ENCODE results near the gene TNS2.
A peak's percentile ranks its signal among the peaks of the same experiment; 100 is the strongest.
"Not testable (repeated sequence)": the region's sequence is repeated elsewhere in the genome, so short reads cannot be mapped to it uniquely, and the experiment has no call there.

TNS2 gene

GRCh38 chr12:53099071-53099882, 49.4 kb downstream of the TNS2 start:
- Mint-ChIP-seq H3K27ac (peak overlapping the region; percentile 85), H3K9me3 (ENCODE audit: low read depth) (no peaks in the 10 kb centered on the region), H3K4me1 (ENCODE audit: low read depth) (peaks cover 55% of the 10 kb centered on the region), H3K4me3 (peak overlapping the region; percentile 85), H3K36me3 (no peaks in the 10 kb centered on the region), H3K27me3 (no peaks in the 10 kb centered on the region)

- Mint-ChIP-seq H3K27ac (no peak overlapping the region), H3K4me3 (no peak overlapping the region), H3K27me3 (no peaks in the 10 kb centered on the region), H3K36me3 (no peaks in the 10 kb centered on the region), H3K4me1 (ENCODE audit: low read depth) (peaks cover 62% of the 10 kb centered on the region), H3K9me3 (ENCODE audit: low read depth) (no peaks in the 10 kb centered on the region)
Measured at GRCh38 chr12:53100466-53101151, 50.7 kb downstream of the TNS2 start.

- H3K27ac Mint-ChIP-seq: peak overlapping the region; percentile 64
- peaks cover 63% of the 10 kb centered on the region for H3K4me1 Mint-ChIP-seq (ENCODE audit: low read depth)
- no peaks in the 10 kb centered on the region for H3K27me3 Mint-ChIP-seq
- no peaks in the 10 kb centered on the region for H3K9me3 Mint-ChIP-seq (ENCODE audit: low read depth)
- no peak overlapping the region for H3K4me3 Mint-ChIP-seq
- no peaks in the 10 kb centered on the region for H3K36me3 Mint-ChIP-seq
Measured at GRCh38 chr12:53101266-53101665, 51.4 kb downstream of the TNS2 start.

- Mint-ChIP-seq H3K27ac (peak overlapping the region; percentile 96), H3K27me3 (no peaks in the 10 kb centered on the region), H3K4me1 (ENCODE audit: low read depth) (peaks cover 59% of the 10 kb centered on the region), H3K4me3 (peak overlapping the region; percentile 22), H3K9me3 (ENCODE audit: low read depth) (no peaks in the 10 kb centered on the region), H3K36me3 (no peaks in the 10 kb centered on the region)
Measured at GRCh38 chr12:53101931-53102781, 52.3 kb downstream of the TNS2 start.

GRCh38 chr12:53102883-53103807, 53.3 kb downstream of the TNS2 start, which contains the start of gene SOAT2:
TSS of gene SOAT2 (plus strand) at chr12:53103486. CDS start at chr12:53103578, 92 bp downstream.
- no peaks in the 10 kb centered on the region for H3K9me3 Mint-ChIP-seq (ENCODE audit: low read depth)
- peak within 1 kb of the TSS; percentile 76 for H3K4me3 Mint-ChIP-seq
- H3K4me1 Mint-ChIP-seq (ENCODE audit: low read depth): peaks cover 55% of the 10 kb centered on the region
- peak within 1 kb of the TSS; percentile 96 for H3K27ac Mint-ChIP-seq
- no peaks in the 10 kb centered on the region for H3K36me3 Mint-ChIP-seq
- no peaks in the 10 kb centered on the region for H3K27me3 Mint-ChIP-seq

GRCh38 chr12:53103860-53104305, 54.0 kb downstream of the TNS2 start:
- Mint-ChIP-seq H3K27ac (peak overlapping the region; percentile 64), H3K36me3 (no peaks in the 10 kb centered on the region), H3K9me3 (ENCODE audit: low read depth) (no peaks in the 10 kb centered on the region), H3K4me3 (peak overlapping the region; percentile 35), H3K4me1 (ENCODE audit: low read depth) (peaks cover 48% of the 10 kb centered on the region), H3K27me3 (no peaks in the 10 kb centered on the region)

GRCh38 chr12:53105256-53105655, 55.4 kb downstream of the TNS2 start:
- H3K36me3 Mint-ChIP-seq: no peaks in the 10 kb centered on the region
- H3K27ac Mint-ChIP-seq: no peak overlapping the region
- H3K9me3 Mint-ChIP-seq (ENCODE audit: low read depth): no peaks in the 10 kb centered on the region
- H3K27me3 Mint-ChIP-seq: no peaks in the 10 kb centered on the region
- peaks cover 42% of the 10 kb centered on the region for H3K4me1 Mint-ChIP-seq (ENCODE audit: low read depth)
- H3K4me3 Mint-ChIP-seq: no peak overlapping the region

- Mint-ChIP-seq H3K4me3 (no peak overlapping the region), H3K27me3 (no peaks in the 10 kb centered on the region), H3K27ac (no peak overlapping the region), H3K9me3 (ENCODE audit: low read depth) (no peaks in the 10 kb centered on the region), H3K36me3 (no peaks in the 10 kb centered on the region), H3K4me1 (ENCODE audit: low read depth) (peaks cover 39% of the 10 kb centered on the region)
Measured at GRCh38 chr12:53105712-53106439, 56.0 kb downstream of the TNS2 start.

- Mint-ChIP-seq H3K27ac (no peak overlapping the region), H3K36me3 (no peaks in the 10 kb centered on the region), H3K27me3 (no peaks in the 10 kb centered on the region), H3K9me3 (ENCODE audit: low read depth) (no peaks in the 10 kb centered on the region), H3K4me1 (ENCODE audit: low read depth) (peaks cover 30% of the 10 kb centered on the region), H3K4me3 (no peak overlapping the region)
Measured at GRCh38 chr12:53107122-53107521, 57.3 kb downstream of the TNS2 start.

- not testable (repeated sequence) for H3K4me1 Mint-ChIP-seq (ENCODE audit: low read depth); H3K36me3 Mint-ChIP-seq; H3K4me3 Mint-ChIP-seq; H3K9me3 Mint-ChIP-seq (ENCODE audit: low read depth); H3K27me3 Mint-ChIP-seq; H3K27ac Mint-ChIP-seq
Measured at GRCh38 chr12:53112431-53112830, 62.6 kb downstream of the TNS2 start.

GRCh38 chr12:53113136-53113705, 63.4 kb downstream of the TNS2 start:
- H3K4me3 Mint-ChIP-seq: no peak overlapping the region

GRCh38 chr12:53113951-53114350, 64.1 kb downstream of the TNS2 start:
- no peaks in the 10 kb centered on the region for H3K4me1 Mint-ChIP-seq (ENCODE audit: low read depth)
- H3K9me3 Mint-ChIP-seq (ENCODE audit: low read depth): no peaks in the 10 kb centered on the region
- H3K36me3 Mint-ChIP-seq: no peaks in the 10 kb centered on the region
- H3K4me3 Mint-ChIP-seq: no peak overlapping the region
- no peak overlapping the region for H3K27ac Mint-ChIP-seq
- no peaks in the 10 kb centered on the region for H3K27me3 Mint-ChIP-seq

More at GRCh38 chr12:53113136-53113705, 63.4 kb downstream of the TNS2 start:
- Mint-ChIP-seq H3K4me1 (ENCODE audit: low read depth) (no peaks in the 10 kb centered on the region), H3K27ac (no peak overlapping the region), H3K27me3 (no peaks in the 10 kb centered on the region), H3K9me3 (ENCODE audit: low read depth) (no peaks in the 10 kb centered on the region), H3K36me3 (no peaks in the 10 kb centered on the region)

Measured in activated naive CD8-positive, alpha-beta T cell (primary cell).